ENCODE data around the gene ADCY10.
"Not testable (repeated sequence)": the region's sequence is repeated elsewhere in the genome, so short reads cannot be mapped to it uniquely, and the experiment has no call there.

DNA sequence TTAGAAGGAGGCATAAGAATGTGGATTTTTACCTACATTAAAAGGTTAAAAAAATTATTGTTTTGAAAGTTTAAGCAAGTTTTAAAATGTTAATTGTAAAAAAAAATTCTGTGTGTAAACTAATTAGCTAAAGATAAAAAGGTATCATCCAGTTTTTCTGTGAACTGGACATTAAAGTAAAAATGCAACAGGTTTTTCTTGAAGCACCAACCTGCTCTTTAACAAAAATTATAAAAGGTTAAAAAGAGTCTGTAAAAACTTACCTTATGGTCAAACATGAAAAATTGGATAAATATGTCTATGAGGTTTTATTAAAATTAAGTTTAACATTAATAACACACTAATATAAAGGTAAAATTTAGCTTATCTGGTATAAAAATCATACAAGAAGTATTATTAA is 48.7 kb downstream of the ADCY10 start:
- TF ChIP-seq CEBPB (IDR thresholded peaks at IDR 0.05; ENCODE audit: low read depth, low read length); RCOR1 (IDR thresholded peaks at IDR 0.05; ENCODE audit: insufficient replicate concordance, low read length); CTCF (conservative IDR thresholded peaks at IDR 0.05; ENCODE audit: low read depth, low read length); MAZ (IDR thresholded peaks at IDR 0.05; ENCODE audit: borderline replicate concordance, low read depth, low read length); USF2 (IDR thresholded peaks at IDR 0.05; ENCODE audit: low read depth, low read length); POLR2A (IDR thresholded peaks at IDR 0.05; ENCODE audit: low read depth, low read length); RAD21 (IDR thresholded peaks at IDR 0.05; ENCODE audit: low read length); BHLHE40 (IDR thresholded peaks at IDR 0.05; ENCODE audit: low read depth, low read length); SMC3 (IDR thresholded peaks at IDR 0.05; ENCODE audit: low read depth, low read length); RFX5 (IDR thresholded peaks at IDR 0.05; ENCODE audit: low read depth, low read length); MAFK (IDR thresholded peaks at IDR 0.05; ENCODE audit: low read depth, low read length); NFE2L2 (IDR thresholded peaks at IDR 0.05; ENCODE audit: low read depth, low read length); FOS (IDR thresholded peaks at IDR 0.05; ENCODE audit: low read depth, low read length): not testable (repeated sequence)
- TF ChIP-seq, protein P1, sequence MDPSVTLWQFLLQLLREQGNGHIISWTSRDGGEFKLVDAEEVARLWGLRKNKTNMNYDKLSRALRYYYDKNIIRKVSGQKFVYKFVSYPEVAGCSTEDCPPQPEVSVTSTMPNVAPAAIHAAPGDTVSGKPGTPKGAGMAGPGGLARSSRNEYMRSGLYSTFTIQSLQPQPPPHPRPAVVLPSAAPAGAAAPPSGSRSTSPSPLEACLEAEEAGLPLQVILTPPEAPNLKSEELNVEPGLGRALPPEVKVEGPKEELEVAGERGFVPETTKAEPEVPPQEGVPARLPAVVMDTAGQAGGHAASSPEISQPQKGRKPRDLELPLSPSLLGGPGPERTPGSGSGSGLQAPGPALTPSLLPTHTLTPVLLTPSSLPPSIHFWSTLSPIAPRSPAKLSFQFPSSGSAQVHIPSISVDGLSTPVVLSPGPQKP (IDR thresholded peaks at IDR 0.05; ENCODE audit: borderline replicate concordance, low read depth, low read length), result not testable (repeated sequence)

All from IMR-90 (cell line).